H1 (cell line): ENCODE measurements around the gene CREG2.

ENCODE experiments used
- EP300 ChIP-seq, 2 experiments: IDR thresholded peaks; 1 replicate in 1 of 2; 2 replicates in 1 of 2; pipeline ENCODE4 v1.6.1; 2011 to 2012; ENCODE audit warnings: low read depth in 2 of 2, low read length in 2 of 2, mild to moderate bottlenecking in 2 of 2, borderline replicate concordance in 1 of 2, inconsistent platforms in 1 of 2, moderate library complexity in 1 of 2
- HDAC2 ChIP-seq, 2 experiments: fragments of 300-600 bp in 1 of 2; sonication (generic) in 1 of 2; IDR thresholded peaks; 2 replicates each; pipeline ENCODE4 v1.6.1; 2011 to 2012; ENCODE audit warnings: low read depth in 2 of 2, low read length in 2 of 2, mild to moderate bottlenecking in 2 of 2, moderate library complexity in 2 of 2, borderline replicate concordance in 1 of 2, inconsistent platforms in 1 of 2
- JUN ChIP-seq: IDR thresholded peaks from 2 replicates; pipeline ENCODE4 v1.6.1; 2011; ENCODE audit warnings: low read depth, mild to moderate bottlenecking, improper control_type of control experiment, low read length
- POLR2A ChIP-seq, 2 experiments: IDR thresholded peaks; 1 replicate in 1 of 2; 2 replicates in 1 of 2; pipeline ENCODE4 v1.6.1; 2011; ENCODE audit warnings: low read depth in 2 of 2, low read length in 2 of 2, mild to moderate bottlenecking in 2 of 2; ENCODE audit errors: control extremely low read depth in 1 of 2
- POLR2AphosphoS5 ChIP-seq: IDR thresholded peaks from 2 replicates; pipeline ENCODE4 v1.6.1; 2011; ENCODE audit warnings: low read depth, low read length
- TAF1 ChIP-seq: IDR thresholded peaks from 2 replicates; pipeline ENCODE4 v1.6.1; 2011; ENCODE audit warnings: mild to moderate bottlenecking, low read depth, low read length
- TCF12 ChIP-seq: IDR thresholded peaks from 2 replicates; pipeline ENCODE4 v1.6.1; 2011; ENCODE audit warnings: low read depth, mild to moderate bottlenecking, low read length
- TF ChIP-seq, protein P1 (sequence below), 3 experiments: IDR thresholded peaks; 1 replicate in 2 of 3; 2 replicates in 1 of 3; pipeline versions ENCODE4 v1.5.1 to v1.6.1; 2011; ENCODE audit warnings: low read length in 3 of 3, mild to moderate bottlenecking in 3 of 3, inconsistent platforms in 2 of 3, low read depth in 1 of 3, moderate library complexity in 1 of 3; ENCODE audit not compliant: insufficient read depth in 1 of 3; ENCODE audit errors: control extremely low read depth in 1 of 3
- TF ChIP-seq, protein P2 (sequence below): IDR thresholded peaks from 2 replicates; pipeline ENCODE4 v1.6.1; 2011; ENCODE audit warnings: low read length, improper control_type of control experiment
- TF ChIP-seq, protein P3 (sequence below): IDR thresholded peaks from 2 replicates; pipeline ENCODE4 v1.6.1; 2012; ENCODE audit warnings: low read length, inconsistent platforms

GRCh38 chr2:101431486-101431885, 44.2 kb upstream of the CREG2 start:
- no peak for TF ChIP-seq TCF12
- TF ChIP-seq, protein P1, sequence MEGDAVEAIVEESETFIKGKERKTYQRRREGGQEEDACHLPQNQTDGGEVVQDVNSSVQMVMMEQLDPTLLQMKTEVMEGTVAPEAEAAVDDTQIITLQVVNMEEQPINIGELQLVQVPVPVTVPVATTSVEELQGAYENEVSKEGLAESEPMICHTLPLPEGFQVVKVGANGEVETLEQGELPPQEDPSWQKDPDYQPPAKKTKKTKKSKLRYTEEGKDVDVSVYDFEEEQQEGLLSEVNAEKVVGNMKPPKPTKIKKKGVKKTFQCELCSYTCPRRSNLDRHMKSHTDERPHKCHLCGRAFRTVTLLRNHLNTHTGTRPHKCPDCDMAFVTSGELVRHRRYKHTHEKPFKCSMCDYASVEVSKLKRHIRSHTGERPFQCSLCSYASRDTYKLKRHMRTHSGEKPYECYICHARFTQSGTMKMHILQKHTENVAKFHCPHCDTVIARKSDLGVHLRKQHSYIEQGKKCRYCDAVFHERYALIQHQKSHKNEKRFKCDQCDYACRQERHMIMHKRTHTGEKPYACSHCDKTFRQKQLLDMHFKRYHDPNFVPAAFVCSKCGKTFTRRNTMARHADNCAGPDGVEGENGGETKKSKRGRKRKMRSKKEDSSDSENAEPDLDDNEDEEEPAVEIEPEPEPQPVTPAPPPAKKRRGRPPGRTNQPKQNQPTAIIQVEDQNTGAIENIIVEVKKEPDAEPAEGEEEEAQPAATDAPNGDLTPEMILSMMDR (IDR thresholded peaks at IDR 0.05; ENCODE audit: control extremely low read depth in 1 of 3, insufficient read depth in 1 of 3, low read depth in 1 of 3, low read length in 3 of 3) = no peak
- no peak for TF ChIP-seq EP300 (IDR thresholded peaks at IDR 0.05; ENCODE audit: borderline replicate concordance in 1 of 2, low read depth in 2 of 2, low read length in 2 of 2)
- TF ChIP-seq JUN = no peak
- TF ChIP-seq POLR2A (IDR thresholded peaks at IDR 0.05; ENCODE audit: control extremely low read depth in 1 of 2, low read depth in 2 of 2, low read length in 2 of 2) = no peak
- TF ChIP-seq, protein P2, sequence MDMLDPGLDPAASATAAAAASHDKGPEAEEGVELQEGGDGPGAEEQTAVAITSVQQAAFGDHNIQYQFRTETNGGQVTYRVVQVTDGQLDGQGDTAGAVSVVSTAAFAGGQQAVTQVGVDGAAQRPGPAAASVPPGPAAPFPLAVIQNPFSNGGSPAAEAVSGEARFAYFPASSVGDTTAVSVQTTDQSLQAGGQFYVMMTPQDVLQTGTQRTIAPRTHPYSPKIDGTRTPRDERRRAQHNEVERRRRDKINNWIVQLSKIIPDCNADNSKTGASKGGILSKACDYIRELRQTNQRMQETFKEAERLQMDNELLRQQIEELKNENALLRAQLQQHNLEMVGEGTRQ = no peak
- TF ChIP-seq TAF1 = no peak
- TF ChIP-seq, protein P3, sequence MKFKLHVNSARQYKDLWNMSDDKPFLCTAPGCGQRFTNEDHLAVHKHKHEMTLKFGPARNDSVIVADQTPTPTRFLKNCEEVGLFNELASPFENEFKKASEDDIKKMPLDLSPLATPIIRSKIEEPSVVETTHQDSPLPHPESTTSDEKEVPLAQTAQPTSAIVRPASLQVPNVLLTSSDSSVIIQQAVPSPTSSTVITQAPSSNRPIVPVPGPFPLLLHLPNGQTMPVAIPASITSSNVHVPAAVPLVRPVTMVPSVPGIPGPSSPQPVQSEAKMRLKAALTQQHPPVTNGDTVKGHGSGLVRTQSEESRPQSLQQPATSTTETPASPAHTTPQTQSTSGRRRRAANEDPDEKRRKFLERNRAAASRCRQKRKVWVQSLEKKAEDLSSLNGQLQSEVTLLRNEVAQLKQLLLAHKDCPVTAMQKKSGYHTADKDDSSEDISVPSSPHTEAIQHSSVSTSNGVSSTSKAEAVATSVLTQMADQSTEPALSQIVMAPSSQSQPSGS = no peak
- TF ChIP-seq POLR2AphosphoS5 = no peak
- TF ChIP-seq HDAC2 (IDR thresholded peaks at IDR 0.05; ENCODE audit: borderline replicate concordance in 1 of 2, low read depth in 2 of 2, low read length in 2 of 2) = no peak
